Pericardium fibroblast (primary cell): ENCODE measurements around the gene OSBPL7. TPM values are rescaled to one million over a fixed set of nuclear protein-coding genes. Genes with fewer than 3 reads are reported as not detected.

Source experiments
- total RNA-seq: library from RNA; depleted of rRNA; stranded (reverse); fragments of >200 nt; gene quantifications from 2 replicates; pipeline ENCODE4 v1.2.3, GENCODE V29; 2015

OSBPL7 gene, protein sequence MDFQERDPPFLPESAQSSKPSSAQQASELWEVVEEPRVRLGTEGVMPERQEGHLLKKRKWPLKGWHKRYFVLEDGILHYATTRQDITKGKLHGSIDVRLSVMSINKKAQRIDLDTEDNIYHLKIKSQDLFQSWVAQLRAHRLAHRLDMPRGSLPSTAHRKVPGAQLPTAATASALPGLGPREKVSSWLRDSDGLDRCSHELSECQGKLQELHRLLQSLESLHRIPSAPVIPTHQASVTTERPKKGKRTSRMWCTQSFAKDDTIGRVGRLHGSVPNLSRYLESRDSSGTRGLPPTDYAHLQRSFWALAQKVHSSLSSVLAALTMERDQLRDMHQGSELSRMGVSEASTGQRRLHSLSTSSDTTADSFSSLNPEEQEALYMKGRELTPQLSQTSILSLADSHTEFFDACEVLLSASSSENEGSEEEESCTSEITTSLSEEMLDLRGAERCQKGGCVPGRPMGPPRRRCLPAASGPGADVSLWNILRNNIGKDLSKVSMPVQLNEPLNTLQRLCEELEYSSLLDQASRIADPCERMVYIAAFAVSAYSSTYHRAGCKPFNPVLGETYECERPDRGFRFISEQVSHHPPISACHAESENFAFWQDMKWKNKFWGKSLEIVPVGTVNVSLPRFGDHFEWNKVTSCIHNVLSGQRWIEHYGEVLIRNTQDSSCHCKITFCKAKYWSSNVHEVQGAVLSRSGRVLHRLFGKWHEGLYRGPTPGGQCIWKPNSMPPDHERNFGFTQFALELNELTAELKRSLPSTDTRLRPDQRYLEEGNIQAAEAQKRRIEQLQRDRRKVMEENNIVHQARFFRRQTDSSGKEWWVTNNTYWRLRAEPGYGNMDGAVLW
- 6.4 and 10.0 TPM in 2 replicates for total RNA-seq

DNA sequence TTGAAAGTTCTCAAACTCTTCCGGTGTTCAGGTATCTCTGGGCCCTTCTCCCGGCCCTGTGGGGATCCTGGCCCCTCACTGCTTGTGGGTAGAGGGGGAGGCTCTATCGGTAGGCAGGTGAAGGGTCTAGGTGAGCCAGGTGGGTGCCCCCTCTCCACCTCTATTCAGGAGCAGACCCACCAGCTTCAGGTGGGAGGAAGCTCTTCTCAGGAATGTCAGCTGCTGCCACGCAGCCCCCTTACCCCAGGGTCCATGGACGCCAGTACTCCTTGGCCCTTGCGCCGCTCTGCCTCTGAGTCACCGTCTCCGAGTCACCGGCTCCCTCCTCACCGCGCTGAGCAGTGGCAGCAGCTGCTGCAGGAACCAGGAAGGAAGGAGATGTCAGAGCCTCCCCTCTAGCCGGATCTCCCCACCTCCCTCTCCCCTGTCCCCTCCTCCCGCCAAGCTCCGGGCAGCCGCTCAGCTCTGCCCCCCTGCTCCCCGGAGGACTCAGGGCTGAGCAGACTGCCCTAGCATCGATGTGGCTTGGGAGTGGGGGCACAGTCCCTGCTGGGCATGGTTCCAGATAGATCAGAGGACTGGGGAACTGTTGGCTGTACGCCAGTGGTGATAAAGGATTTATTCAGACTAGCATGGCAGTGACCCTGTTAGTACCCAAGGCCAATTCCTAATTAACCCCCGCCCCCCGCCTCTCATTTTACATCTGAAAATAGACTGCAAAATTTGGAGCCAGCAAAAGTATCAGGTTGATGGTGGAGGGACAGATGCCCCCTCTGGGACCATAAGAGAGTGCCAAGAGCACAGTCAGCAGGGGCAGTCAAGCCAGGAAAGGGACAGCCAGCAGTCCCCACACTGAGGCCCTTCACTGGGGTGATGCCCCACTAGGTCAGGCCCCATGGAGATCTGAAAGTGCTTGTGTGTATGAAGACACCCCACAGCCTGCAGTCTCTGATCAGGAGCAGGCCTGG, at the start of gene OSBPL7:
OSBPL7 (minus strand) TSS at position 371 of the 968 bp plus-strand sequence. CDS start 1,516 bp downstream, outside the sequence.

DNA sequence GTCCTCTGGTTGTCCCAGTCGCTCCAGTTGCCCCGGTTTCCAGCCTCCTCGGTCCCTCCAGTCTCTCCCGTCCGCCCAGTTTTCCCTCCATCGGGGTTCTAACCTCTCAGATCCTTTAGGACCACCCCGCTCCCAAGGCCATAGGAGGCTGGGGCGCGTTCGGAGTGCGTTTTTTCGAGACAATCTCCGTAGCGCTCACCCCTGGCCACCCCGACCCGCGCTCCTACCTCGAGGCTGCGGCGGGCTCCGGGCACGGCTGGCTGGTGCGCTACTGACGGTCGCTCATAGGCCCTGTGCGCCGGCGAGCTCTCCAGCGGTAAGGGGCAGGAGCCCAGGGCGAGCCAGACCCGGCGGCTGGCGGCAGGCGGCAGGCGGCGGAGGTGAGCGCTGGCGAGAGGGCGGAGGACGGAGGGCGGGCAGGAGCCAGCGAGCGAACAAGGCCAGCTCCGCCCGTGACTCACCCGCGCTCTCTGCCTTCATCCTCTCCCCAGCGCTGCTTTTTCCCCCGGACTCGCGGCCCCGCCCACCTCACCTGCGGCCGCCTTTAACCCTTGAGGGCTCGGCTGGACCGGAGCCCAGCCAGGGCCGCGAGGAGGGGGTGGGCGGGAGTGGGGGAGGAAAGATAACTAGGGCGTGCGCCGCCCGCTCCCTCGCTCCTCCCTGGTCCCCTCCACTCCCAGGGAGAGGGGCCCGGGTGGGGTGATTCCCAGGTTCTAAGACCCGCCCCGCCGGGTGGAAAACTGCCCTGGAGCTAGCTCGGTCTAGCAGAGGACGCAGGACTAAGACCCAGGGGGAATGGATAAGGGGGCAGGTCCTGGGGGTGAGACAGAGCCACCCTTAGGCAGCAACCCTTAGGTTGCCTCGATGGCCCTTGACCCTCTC, 29.3 kb upstream of the OSBPL7 start, which contains the start of gene SP6:
SP6 (minus strand) TSS at position 472 of the 882 bp plus-strand sequence. CDS start 2,734 bp downstream, outside the sequence.

DNA sequence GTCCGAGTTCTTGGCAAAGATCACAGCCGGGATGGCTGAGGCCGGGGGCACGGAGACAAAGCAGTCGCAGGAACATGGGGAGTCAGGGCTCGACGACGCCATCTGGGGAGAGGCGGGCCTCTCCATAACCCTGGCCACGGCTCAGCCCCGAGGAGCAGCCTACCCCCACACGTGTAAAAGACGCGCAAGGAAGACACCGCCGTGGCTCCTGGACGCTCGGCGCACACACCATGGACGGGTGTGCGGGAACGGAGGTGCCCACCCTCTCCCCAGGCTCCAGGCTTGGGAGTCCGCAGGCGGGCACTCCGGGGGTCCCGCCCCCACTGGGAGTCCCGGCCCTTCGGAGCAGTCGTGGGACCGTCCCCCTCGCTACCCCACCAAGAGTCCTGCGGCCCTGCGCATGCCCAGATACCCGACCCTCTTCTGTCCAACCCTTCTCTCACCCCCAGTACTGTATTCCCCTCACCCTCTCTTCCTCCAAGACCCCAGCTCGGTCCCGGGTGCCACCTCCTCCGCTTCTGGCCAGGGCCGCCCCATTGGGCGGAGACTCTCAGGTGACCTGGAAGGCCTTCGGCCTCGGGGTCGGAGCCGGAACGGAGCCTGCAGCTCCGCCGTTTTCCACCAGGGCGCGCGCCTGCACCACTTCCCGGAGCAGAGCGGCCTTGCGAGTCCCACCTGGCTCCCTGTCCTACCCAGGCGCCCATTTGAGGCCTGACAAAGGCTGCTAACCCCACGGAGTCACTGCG, 19.3 kb upstream of the OSBPL7 start, which contains the start of gene SCRN2:
SCRN2 (minus strand) TSS at position 532 of the 746 bp plus-strand sequence; CDS start at position 102, 430 bp downstream.

DNA sequence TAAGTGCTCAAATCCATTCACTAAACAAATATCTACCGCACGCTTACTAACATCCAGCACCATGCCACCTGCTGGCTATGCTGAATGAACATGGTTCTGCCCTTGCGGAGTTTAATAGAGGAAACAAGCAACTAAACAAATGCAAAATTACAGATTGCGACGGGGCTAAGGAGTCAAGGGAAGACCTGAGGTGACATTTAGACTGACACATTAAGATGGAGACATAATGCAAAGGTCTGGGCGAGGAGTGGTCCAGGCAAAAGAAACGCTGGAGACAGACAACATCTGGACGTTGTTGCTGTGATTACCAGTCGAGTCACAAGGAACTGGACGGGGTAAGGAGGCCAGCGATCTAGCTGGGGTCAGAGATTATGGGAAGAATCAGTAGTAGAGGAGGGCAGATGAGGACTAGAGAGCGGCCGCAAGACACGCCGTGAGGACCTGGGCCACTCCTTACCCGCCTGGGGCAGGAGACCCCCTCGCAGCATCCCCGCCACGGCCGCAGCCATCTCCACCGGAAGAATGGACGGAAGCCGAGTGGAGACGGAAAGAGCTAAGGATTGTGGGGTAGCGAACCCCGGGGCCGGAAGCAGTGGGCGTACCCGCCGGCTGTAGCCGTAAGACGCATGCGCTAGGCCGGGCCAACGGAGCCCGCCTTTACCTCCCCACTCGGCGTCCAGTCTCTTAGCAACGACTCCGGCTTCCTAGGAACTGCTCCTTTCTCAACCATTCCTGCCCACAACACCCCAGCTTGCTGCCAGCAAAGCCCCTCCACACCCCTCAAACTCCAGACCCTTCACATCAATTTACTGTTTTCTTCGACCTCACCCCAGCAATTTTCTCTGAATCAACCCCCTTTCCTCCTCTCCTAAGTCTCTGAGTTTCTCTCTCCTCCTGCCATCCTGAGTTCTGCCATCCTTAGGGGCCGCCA, 9.7 kb upstream of the OSBPL7 start, which contains the start of the genes LRRC46 and MRPL10:
LRRC46 (plus strand) TSS at position 668 of the 931 bp plus-strand sequence. CDS start 320 bp downstream, outside the sequence.
MRPL10 (minus strand) TSS at position 539 of the 931 bp plus-strand sequence; CDS start at position 509, 30 bp downstream.

Other genes with a start within 250 kb of the OSBPL7 start
- gene KPNB1, start 171.9 kb downstream of the OSBPL7 start, total RNA-seq = 182 and 186 TPM in 2 replicates
- gene TBKBP1, start 127.6 kb downstream of the OSBPL7 start, total RNA-seq = 13.6 and 16.9 TPM in 2 replicates
- not detected in 2 replicates for gene TBX21, start 88.6 kb downstream of the OSBPL7 start, total RNA-seq
- 31.0 and 45.8 TPM in 2 replicates for gene MRPL10, start 9.7 kb upstream of the OSBPL7 start, total RNA-seq
- 0.60 TPM in 1 of 2 replicates, not detected in the other for gene LRRC46, start 9.9 kb upstream of the OSBPL7 start, total RNA-seq
- 26.6 and 40.6 TPM in 2 replicates for gene SCRN2, start 19.5 kb upstream of the OSBPL7 start, total RNA-seq
- gene SP6, start 29.4 kb upstream of the OSBPL7 start, total RNA-seq = 0.26 TPM in 1 of 2 replicates, not detected in the other
- gene SP2, start 74.4 kb upstream of the OSBPL7 start, total RNA-seq = 1.9 and 8.1 TPM in 2 replicates
- gene PNPO, start 119.8 kb upstream of the OSBPL7 start, total RNA-seq = 29.5 and 33.3 TPM in 2 replicates
- gene PRR15L, start 136.1 kb upstream of the OSBPL7 start, total RNA-seq = not detected in 2 replicates
- gene CDK5RAP3, start 149.3 kb upstream of the OSBPL7 start, total RNA-seq = 59.7 and 59.8 TPM in 2 replicates
- 88.6 and 94.8 TPM in 2 replicates for gene COPZ2, start 216.0 kb upstream of the OSBPL7 start, total RNA-seq
- 69.9 and 98.4 TPM in 2 replicates for gene NFE2L1, start 226.6 kb upstream of the OSBPL7 start, total RNA-seq